Measurements from ENCODE around the gene PINLYP. TPM values are rescaled to one million over a fixed set of nuclear protein-coding genes. Genes with fewer than 3 reads are reported as not detected.

The PINLYP gene
- total RNA-seq, 1 donor: 0.72 TPM

- peaks cover 6% of the 10 kb centered on the region for H4K20me1 ChIP-seq (ENCODE audit: insufficient read depth, low read length)
- no peak for TF ChIP-seq CTCF (IDR thresholded peaks at IDR 0.05; ENCODE audit: extremely low read depth, low read depth, low read length)
- no peak overlapping the region for H3K4me2 ChIP-seq (ENCODE audit: insufficient read depth, low read length)
- H2AFZ ChIP-seq (ENCODE audit: low read length): no peak overlapping the region
- peaks cover 7% of the 10 kb centered on the region for H3K4me1 ChIP-seq (ENCODE audit: insufficient read depth, low read length)
- no peaks in the 10 kb centered on the region for H3K79me2 ChIP-seq (ENCODE audit: insufficient read depth, low read length)
- DNase-seq (ENCODE audit: insufficient read length, low spot score, missing footprints): peak; percentile 31
- peaks cover 44% of the 10 kb centered on the region for H3K36me3 ChIP-seq (ENCODE audit: insufficient read depth, low read length)
- H3K27me3 ChIP-seq (ENCODE audit: insufficient read depth, low read length): no peaks in the 10 kb centered on the region
- H3K9me3 ChIP-seq (ENCODE audit: low read depth, low read length): no peaks in the 10 kb centered on the region
- no peak overlapping the region for H3K4me3 ChIP-seq (ENCODE audit: insufficient read depth, low read length)
- no peak overlapping the region for H3K27ac ChIP-seq (ENCODE audit: low read depth, low read length)
Observed at GRCh38 chr19:43538922-43539321, 36.7 kb upstream of the PINLYP start.

- peaks cover 53% of the 10 kb centered on the region for H3K36me3 ChIP-seq (ENCODE audit: insufficient read depth, low read length)
- no peak overlapping the region for H3K4me2 ChIP-seq (ENCODE audit: insufficient read depth, low read length)
- peaks cover 4% of the 10 kb centered on the region for H4K20me1 ChIP-seq (ENCODE audit: insufficient read depth, low read length)
- no peak overlapping the region for H3K27ac ChIP-seq (ENCODE audit: low read depth, low read length)
- H3K27me3 ChIP-seq (ENCODE audit: insufficient read depth, low read length): no peaks in the 10 kb centered on the region
- no peak overlapping the region for H3K4me3 ChIP-seq (ENCODE audit: insufficient read depth, low read length)
- no peaks in the 10 kb centered on the region for H3K9me3 ChIP-seq (ENCODE audit: low read depth, low read length)
- no peak for TF ChIP-seq CTCF (IDR thresholded peaks at IDR 0.05; ENCODE audit: extremely low read depth, low read depth, low read length)
- H3K79me2 ChIP-seq (ENCODE audit: insufficient read depth, low read length): no peaks in the 10 kb centered on the region
- DNase-seq (ENCODE audit: insufficient read length, low spot score, missing footprints): no peak
- no peaks in the 10 kb centered on the region for H3K4me1 ChIP-seq (ENCODE audit: insufficient read depth, low read length)
- no peak overlapping the region for H2AFZ ChIP-seq (ENCODE audit: low read length)
Observed at GRCh38 chr19:43540381-43540780, 35.2 kb upstream of the PINLYP start.

- TF ChIP-seq CTCF (IDR thresholded peaks at IDR 0.05; ENCODE audit: extremely low read depth, low read depth, low read length): no peak
- H2AFZ ChIP-seq (ENCODE audit: low read length): no peak overlapping the region
- peaks cover 56% of the 10 kb centered on the region for H3K36me3 ChIP-seq (ENCODE audit: insufficient read depth, low read length)
Observed at GRCh38 chr19:43541920-43542650, 33.5 kb upstream of the PINLYP start.

GRCh38 chr19:43544077-43544476, 31.5 kb upstream of the PINLYP start:
- Histone ChIP-seq H2AFZ (ENCODE audit: low read length) (no peak overlapping the region), H3K27me3 (ENCODE audit: insufficient read depth, low read length) (no peaks in the 10 kb centered on the region), H3K27ac (ENCODE audit: low read depth, low read length) (no peak overlapping the region), H4K20me1 (ENCODE audit: insufficient read depth, low read length) (no peaks in the 10 kb centered on the region), H3K4me1 (ENCODE audit: insufficient read depth, low read length) (no peaks in the 10 kb centered on the region), H3K4me3 (ENCODE audit: insufficient read depth, low read length) (no peak overlapping the region), H3K36me3 (ENCODE audit: insufficient read depth, low read length) (peaks cover 41% of the 10 kb centered on the region), H3K9me3 (ENCODE audit: low read depth, low read length) (no peaks in the 10 kb centered on the region), H3K79me2 (ENCODE audit: insufficient read depth, low read length) (no peaks in the 10 kb centered on the region), H3K4me2 (ENCODE audit: insufficient read depth, low read length) (no peak overlapping the region)
- DNase-seq (ENCODE audit: insufficient read length, low spot score, missing footprints): peak; percentile 8
- TF ChIP-seq CTCF (IDR thresholded peaks at IDR 0.05; ENCODE audit: extremely low read depth, low read depth, low read length): no peak

More at GRCh38 chr19:43541920-43542650, 33.5 kb upstream of the PINLYP start:
- Histone ChIP-seq H3K27ac (ENCODE audit: low read depth, low read length) (no peak overlapping the region), H3K4me1 (ENCODE audit: insufficient read depth, low read length) (no peaks in the 10 kb centered on the region), H3K27me3 (ENCODE audit: insufficient read depth, low read length) (no peaks in the 10 kb centered on the region), H3K4me2 (ENCODE audit: insufficient read depth, low read length) (no peak overlapping the region), H3K4me3 (ENCODE audit: insufficient read depth, low read length) (no peak overlapping the region), H3K79me2 (ENCODE audit: insufficient read depth, low read length) (no peaks in the 10 kb centered on the region), H3K9me3 (ENCODE audit: low read depth, low read length) (no peaks in the 10 kb centered on the region), H4K20me1 (ENCODE audit: insufficient read depth, low read length) (no peaks in the 10 kb centered on the region)
- DNase-seq (ENCODE audit: insufficient read length, low spot score, missing footprints): no peak

Measured in osteoblast (primary cell).